ENCODE measurements around the gene SPSB4. TPM values are rescaled to one million over a fixed set of nuclear protein-coding genes. Genes with fewer than 3 reads are reported as not detected.

SPSB4 gene
- total RNA-seq, 4 donors from 2014 or later: 3.5 TPM; not detected in 3

DNA sequence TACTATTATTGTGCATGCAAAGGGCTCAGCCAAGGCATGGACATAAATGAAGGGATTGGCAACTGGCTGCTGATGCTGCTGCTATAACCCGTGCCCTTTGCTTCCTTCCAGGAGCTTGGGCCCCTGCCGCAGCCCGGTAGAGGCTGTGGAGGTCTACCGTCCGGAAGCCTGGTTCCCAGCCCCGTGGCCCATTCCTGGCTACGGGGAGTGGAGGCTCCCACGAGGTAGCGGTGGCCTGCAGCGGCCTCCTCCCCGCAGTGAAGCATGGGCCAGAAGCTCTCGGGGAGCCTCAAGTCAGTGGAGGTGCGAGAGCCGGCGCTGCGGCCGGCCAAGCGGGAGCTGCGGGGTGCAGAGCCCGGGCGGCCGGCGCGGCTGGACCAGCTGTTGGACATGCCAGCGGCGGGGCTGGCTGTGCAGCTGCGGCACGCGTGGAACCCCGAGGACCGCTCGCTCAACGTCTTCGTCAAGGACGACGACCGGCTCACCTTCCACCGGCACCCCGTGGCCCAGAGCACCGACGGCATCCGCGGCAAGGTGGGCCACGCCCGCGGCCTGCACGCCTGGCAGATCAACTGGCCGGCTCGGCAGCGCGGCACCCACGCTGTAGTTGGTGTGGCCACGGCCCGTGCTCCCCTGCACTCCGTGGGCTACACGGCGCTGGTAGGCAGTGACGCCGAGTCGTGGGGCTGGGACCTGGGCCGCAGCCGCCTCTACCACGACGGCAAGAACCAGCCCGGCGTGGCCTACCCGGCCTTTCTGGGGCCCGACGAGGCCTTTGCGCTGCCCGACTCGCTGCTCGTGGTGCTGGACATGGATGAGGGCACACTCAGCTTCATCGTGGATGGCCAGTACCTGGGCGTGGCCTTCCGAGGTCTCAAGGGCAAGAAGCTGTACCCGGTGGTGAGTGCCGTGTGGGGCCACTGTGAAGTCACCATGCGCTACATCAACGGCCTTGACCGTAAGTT, 15.0 kb downstream of the SPSB4 start:
- DNase-seq: no peak
- intact Hi-C loops (cut with DNase I; ENCODE audit: low total_unique reads): no loop called here

GRCh38 chr3:141067206-141067974, 16.2 kb downstream of the SPSB4 start:
- TF ChIP-seq, protein P1, sequence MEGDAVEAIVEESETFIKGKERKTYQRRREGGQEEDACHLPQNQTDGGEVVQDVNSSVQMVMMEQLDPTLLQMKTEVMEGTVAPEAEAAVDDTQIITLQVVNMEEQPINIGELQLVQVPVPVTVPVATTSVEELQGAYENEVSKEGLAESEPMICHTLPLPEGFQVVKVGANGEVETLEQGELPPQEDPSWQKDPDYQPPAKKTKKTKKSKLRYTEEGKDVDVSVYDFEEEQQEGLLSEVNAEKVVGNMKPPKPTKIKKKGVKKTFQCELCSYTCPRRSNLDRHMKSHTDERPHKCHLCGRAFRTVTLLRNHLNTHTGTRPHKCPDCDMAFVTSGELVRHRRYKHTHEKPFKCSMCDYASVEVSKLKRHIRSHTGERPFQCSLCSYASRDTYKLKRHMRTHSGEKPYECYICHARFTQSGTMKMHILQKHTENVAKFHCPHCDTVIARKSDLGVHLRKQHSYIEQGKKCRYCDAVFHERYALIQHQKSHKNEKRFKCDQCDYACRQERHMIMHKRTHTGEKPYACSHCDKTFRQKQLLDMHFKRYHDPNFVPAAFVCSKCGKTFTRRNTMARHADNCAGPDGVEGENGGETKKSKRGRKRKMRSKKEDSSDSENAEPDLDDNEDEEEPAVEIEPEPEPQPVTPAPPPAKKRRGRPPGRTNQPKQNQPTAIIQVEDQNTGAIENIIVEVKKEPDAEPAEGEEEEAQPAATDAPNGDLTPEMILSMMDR (IDR thresholded peaks at IDR 0.05): no peak
- TF ChIP-seq POLR2A (IDR thresholded peaks at IDR 0.05): no peak
- intact Hi-C loops (cut with DNase I; ENCODE audit: low total_unique reads): no loop called here
- DNase-seq: no peak
- Histone ChIP-seq H3K27ac (no peak overlapping the region), H3K27me3 (no peaks in the 10 kb centered on the region), H3K9me3 (no peaks in the 10 kb centered on the region), H3K4me3 (no peak overlapping the region), H3K36me3 (no peaks in the 10 kb centered on the region), H3K4me1 (no peaks in the 10 kb centered on the region)

More for the DNA sequence above, 15.0 kb downstream of the SPSB4 start:
- H3K4me3 ChIP-seq: no peak overlapping the region
- H3K27ac ChIP-seq: no peak overlapping the region
- H3K9me3 ChIP-seq: no peaks in the 10 kb centered on the region
- H3K36me3 ChIP-seq: no peaks in the 10 kb centered on the region
- no peak for TF ChIP-seq POLR2A (IDR thresholded peaks at IDR 0.05)
- TF ChIP-seq, protein P1 (IDR thresholded peaks at IDR 0.05): no peak
- no peaks in the 10 kb centered on the region for H3K4me1 ChIP-seq
- H3K27me3 ChIP-seq: no peaks in the 10 kb centered on the region

DNA sequence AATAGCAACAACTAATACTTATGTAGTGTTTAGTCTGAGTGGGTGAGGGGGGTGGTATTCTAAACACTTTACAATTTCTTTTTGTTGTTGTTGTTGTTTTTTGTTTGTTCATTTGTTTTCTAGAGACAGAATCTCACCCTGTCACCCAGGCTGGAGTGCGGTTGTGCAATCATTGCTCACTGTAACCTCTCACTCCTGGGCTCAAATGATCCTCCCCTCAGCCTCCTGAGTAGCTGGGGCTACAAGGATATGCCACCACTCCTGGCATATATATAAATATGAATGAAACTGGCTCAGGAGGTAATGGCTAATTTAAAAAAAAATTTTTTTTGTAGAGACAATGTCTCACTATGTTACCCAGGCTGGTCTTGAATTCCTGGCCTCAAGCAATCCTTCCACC, 19.1 kb downstream of the SPSB4 start:
- Histone ChIP-seq H3K9me3 (no peaks in the 10 kb centered on the region), H3K4me1 (no peaks in the 10 kb centered on the region), H3K4me3 (no peak overlapping the region), H3K27me3 (no peaks in the 10 kb centered on the region), H3K27ac (no peak overlapping the region), H3K36me3 (no peaks in the 10 kb centered on the region)
- intact Hi-C loops (cut with DNase I; ENCODE audit: low total_unique reads): no loop called here
- DNase-seq: no peak
- no peak for TF ChIP-seq POLR2A (IDR thresholded peaks at IDR 0.05)
- TF ChIP-seq, protein P1 (IDR thresholded peaks at IDR 0.05): no peak

DNA sequence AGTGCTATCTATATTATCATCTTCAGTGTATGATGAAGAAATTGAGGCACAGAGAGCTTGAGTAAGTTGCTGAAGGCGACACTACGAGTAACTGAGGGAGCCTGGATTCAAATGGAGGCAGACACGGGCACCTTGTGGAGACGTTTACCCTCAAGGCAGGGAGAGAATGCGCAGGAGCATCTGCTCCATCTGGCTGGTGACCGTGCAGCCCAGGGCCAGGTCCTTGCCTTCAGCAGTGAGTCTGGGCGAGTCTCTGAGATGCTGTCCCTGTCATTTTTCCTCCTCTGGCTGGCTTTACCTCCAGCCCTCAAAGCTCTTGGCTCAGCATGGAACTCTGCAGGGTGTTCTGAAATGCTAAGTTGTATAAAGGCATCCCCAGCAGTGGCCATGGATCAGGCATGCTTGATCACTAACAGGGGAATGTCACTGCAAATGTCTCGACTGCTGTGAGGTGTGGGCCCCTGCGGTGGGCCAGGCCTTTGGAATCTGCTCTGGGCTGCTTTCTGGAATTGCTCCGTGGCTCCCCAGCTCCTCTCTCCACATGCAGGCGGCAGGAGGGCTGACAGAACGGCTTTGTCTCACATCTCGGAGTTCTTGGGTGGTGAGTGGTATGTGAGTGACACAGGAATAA, 19.7 kb downstream of the SPSB4 start:
- no peaks in the 10 kb centered on the region for H3K27me3 ChIP-seq
- H3K9me3 ChIP-seq: no peaks in the 10 kb centered on the region
- intact Hi-C loops (cut with DNase I; ENCODE audit: low total_unique reads): no loop called here
- no peak overlapping the region for H3K4me3 ChIP-seq
- H3K4me1 ChIP-seq: no peaks in the 10 kb centered on the region
- H3K36me3 ChIP-seq: no peaks in the 10 kb centered on the region
- no peak for DNase-seq
- no peak overlapping the region for H3K27ac ChIP-seq
- TF ChIP-seq, protein P1 (IDR thresholded peaks at IDR 0.05): no peak
- no peak for TF ChIP-seq POLR2A (IDR thresholded peaks at IDR 0.05)

Measured in uterus (tissue), 4 donors.